GM12873 (cell line): Measurements from ENCODE around the gene BMPR1B.

Experiments used
- CTCF ChIP-seq: IDR thresholded peaks from 2 replicates; pipeline ENCODE4 v1.5.1; 2012; ENCODE audit warnings: low read depth, mild to moderate bottlenecking, moderate library complexity, low read length, control low read depth; ENCODE audit not compliant: insufficient read depth; ENCODE audit errors: missing control alignments

The BMPR1B gene

GRCh38 chr4:94834501-94834900 lies 76.7 kb downstream of the BMPR1B start:
- TF ChIP-seq CTCF, result no peak

GRCh38 chr4:94841864-94842221 lies 84.1 kb downstream of the BMPR1B start:
- no peak for TF ChIP-seq CTCF

- TF ChIP-seq CTCF, result no peak
These were observed 85.5 kb downstream of the BMPR1B start for GRCh38 chr4:94843216-94843615.

GRCh38 chr4:94848326-94848725 lies 90.6 kb downstream of the BMPR1B start:
- TF ChIP-seq CTCF, result no peak

- no peak for TF ChIP-seq CTCF
These were observed 92.1 kb downstream of the BMPR1B start for GRCh38 chr4:94849901-94850300.

GRCh38 chr4:94852616-94853015 lies 94.9 kb downstream of the BMPR1B start:
- no peak for TF ChIP-seq CTCF

- TF ChIP-seq CTCF, result no peak
These were observed 98.3 kb downstream of the BMPR1B start for GRCh38 chr4:94856030-94856429.

- TF ChIP-seq CTCF, result no peak
These were observed 112.4 kb downstream of the BMPR1B start for GRCh38 chr4:94870146-94870545.
